Smooth muscle cell of the umbilical artery (primary cell): ENCODE results near the gene PRPSAP2. TPM values are rescaled to one million over a fixed set of nuclear protein-coding genes. Genes with fewer than 3 reads are reported as not detected.

Source experiments
- total RNA-seq: library from RNA; depleted of rRNA; stranded (reverse); fragments of >200 nt; gene quantifications from 2 replicates; pipeline ENCODE4 v1.2.3, GENCODE V29; 2014

PRPSAP2 gene
- total RNA-seq: 45.4 and 61.6 TPM in 2 replicates

GRCh38 chr17:18857864-18858566 is at the start of gene PRPSAP2:
PRPSAP2 (plus strand) TSS chr17:18858131; CDS start chr17:18865834, 7,703 bp downstream.

GRCh38 chr17:18951941-18952842 is 94.3 kb downstream of the PRPSAP2 start, which contains the start of gene SLC5A10:
SLC5A10 (plus strand) TSS chr17:18952165; CDS start chr17:18952206, 41 bp downstream.

Other genes starting within 250 kb of the PRPSAP2 start
- not detected in 2 replicates for gene TBC1D28, start 213.7 kb upstream of the PRPSAP2 start, total RNA-seq
- gene FOXO3B, start 175.8 kb upstream of the PRPSAP2 start, total RNA-seq: 3.6 and 5.5 TPM in 2 replicates
- gene FBXW10, start 114.1 kb upstream of the PRPSAP2 start, total RNA-seq: under 0.01 and 0.05 TPM in 2 replicates
- gene TVP23B, start 76.9 kb upstream of the PRPSAP2 start, total RNA-seq: 135 and 207 TPM in 2 replicates
- not detected in 2 replicates for gene SLC5A10, start 94.0 kb downstream of the PRPSAP2 start, total RNA-seq
- 9.8 and 25.9 TPM in 2 replicates for gene FAM83G, start 146.6 kb downstream of the PRPSAP2 start, total RNA-seq
- under 0.01 and 0.23 TPM in 2 replicates for gene GRAP, start 188.8 kb downstream of the PRPSAP2 start, total RNA-seq